Retinal pigment epithelial cell (primary cell): ENCODE measurements around the gene EGFL8.

Experiments used
- DNase-seq: peaks from one replicate; pipeline ENCODE4 v3.0.0-alpha.2; 2010; ENCODE audit warnings: low read depth
- H3K4me3 ChIP-seq: 2 replicates; pipeline ENCODE4 v1.5.1; 2011; ENCODE audit warnings: mild to moderate bottlenecking, low read length, control low read depth, moderate library complexity
- CTCF ChIP-seq: conservative IDR thresholded peaks from 2 replicates; pipeline ENCODE4 v1.5.1; 2011; ENCODE audit warnings: low read depth, low read length, control low read depth, inconsistent platforms

The EGFL8 gene

GRCh38 chr6:32158052-32158451 lies 6.3 kb upstream of the EGFL8 start:
- DNase-seq, result no peak
- H3K4me3 ChIP-seq, result no peak overlapping the region
- no peak for TF ChIP-seq CTCF

DNA sequence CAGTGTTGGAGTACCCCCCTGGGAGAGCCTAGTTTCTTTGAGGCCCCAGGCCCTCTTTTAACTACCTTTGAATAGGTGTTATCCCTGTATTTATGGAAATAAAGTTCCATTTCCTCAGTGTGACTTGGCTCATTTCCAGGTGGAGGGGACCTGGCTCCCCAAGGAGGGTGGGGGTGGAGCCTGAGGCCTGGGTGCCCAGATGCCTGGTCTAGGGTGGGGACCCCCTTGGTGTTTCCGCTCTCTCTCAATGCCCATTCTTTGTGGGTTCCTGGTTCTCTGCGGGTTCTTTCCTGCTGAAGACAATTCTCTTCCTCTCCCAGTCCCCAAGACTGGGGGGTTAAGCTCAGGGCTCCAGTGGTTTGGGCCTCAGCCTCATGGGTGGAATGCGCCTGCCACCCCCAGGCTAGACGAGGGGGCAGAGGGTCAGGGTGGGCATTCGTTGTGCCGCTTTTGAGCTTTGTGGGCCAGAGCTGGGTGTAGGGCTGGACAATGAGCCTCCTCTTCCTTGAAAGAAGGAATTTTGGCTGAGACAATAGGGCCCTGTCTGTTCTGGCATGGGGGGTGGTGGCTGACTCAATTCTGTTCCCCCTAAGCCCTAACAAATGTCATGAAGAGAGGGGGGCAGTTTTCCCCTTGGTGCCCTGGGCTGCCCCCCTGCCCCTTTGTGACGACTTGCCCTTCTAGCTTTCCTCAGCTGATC lies 686 bp upstream of the EGFL8 start:
- no peak overlapping the region for H3K4me3 ChIP-seq

DNA sequence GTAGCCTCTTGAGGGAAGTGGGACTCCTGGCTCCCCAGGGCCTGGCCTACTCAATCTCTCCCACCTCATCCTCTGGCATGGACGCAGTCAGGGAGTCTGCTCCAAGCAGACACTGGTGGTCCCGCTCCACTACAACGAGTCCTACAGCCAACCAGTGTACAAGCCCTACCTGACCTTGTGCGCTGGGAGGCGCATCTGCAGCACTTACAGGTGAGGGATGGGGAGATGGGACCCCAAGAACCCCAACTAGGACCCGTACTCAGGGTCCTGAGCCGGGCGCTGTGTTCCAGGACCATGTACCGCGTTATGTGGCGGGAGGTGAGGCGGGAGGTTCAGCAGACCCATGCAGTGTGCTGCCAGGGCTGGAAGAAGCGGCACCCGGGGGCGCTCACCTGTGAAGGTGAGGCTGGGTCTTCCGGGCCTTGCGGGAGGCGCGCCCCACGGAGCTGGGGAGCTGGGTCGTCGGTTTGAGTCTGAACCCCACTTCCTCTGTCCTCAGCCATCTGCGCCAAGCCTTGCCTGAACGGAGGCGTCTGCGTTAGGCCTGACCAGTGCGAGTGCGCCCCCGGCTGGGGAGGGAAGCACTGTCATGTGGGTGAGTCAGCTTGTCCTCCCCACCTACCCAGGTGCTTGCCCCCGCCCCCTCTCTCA lies 2.1 kb downstream of the EGFL8 start:
- peak; percentile 8 for TF ChIP-seq CTCF
- no peak for DNase-seq
- no peak overlapping the region for H3K4me3 ChIP-seq

More for the DNA sequence above, 686 bp upstream of the EGFL8 start:
- TF ChIP-seq CTCF, result no peak
- no peak for DNase-seq

DNA sequence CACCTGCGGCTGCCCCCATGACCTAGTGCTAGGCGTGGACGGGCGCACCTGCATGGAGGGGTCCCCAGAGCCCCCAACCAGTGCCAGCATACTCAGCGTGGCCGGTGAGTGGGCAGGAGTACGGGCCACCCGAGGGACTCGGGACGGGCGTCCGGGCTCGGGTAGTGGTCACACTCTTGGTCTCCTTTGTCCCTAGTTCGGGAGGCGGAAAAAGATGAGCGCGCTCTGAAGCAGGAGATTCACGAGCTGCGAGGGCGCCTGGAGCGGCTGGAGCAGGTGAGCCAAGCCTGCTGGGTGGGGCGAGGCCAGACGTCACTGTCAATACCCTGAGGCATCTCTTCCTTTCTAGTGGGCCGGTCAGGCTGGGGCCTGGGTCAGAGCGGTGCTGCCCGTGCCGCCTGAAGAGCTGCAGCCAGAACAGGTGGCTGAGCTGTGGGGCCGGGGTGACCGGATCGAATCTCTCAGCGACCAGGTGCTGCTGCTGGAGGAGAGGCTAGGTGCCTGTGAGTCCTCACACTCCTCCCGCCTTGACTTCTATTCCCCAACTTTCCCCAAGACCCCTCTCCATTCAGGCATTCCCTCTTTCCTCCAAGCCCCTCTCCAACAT lies 2.9 kb downstream of the EGFL8 start:
- H3K4me3 ChIP-seq, result no peak overlapping the region
- no peak for DNase-seq
- no peak for TF ChIP-seq CTCF

DNA sequence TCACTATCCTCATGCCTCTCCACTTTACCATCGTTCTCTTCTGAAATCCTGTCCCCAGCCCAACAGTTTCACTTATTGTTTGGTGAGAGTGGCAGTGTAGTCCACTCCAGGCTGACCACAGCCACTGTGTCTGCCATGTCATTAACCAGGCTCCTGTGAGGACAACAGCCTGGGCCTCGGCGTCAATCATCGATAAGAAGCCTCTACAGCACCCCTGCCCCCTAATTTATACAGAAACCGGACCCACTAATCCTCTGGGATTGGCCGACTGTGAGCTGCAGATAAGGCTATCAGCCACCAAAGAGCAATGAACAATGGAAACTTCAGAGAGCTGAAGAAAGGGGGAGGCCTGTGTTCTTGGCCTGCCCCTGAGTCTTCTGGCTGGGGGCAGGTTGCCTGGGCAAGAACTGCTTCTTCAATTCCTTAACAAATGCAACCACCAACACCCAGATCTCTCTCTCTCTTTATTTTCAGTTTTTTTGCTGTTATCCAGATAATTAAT lies 3.4 kb downstream of the EGFL8 start:
- no peak for DNase-seq
- no peak for TF ChIP-seq CTCF
- H3K4me3 ChIP-seq, result no peak overlapping the region

GRCh38 chr6:32168350-32168749 lies 4.0 kb downstream of the EGFL8 start:
- TF ChIP-seq CTCF, result no peak
- DNase-seq, result no peak
- no peak overlapping the region for H3K4me3 ChIP-seq
